Inflammatory macrophage treated with lipopolysaccharide for 4 hours (primary cell): Measurements from ENCODE around the gene ALDH3A1.
"Not testable (repeated sequence)": the region's sequence is repeated elsewhere in the genome, so short reads cannot be mapped to it uniquely, and the experiment has no call there.

Source experiments
- DNase-seq: peaks from one replicate; pipeline ENCODE4 v3.0.0-alpha.2; 2020

Gene ALDH3A1

DNA sequence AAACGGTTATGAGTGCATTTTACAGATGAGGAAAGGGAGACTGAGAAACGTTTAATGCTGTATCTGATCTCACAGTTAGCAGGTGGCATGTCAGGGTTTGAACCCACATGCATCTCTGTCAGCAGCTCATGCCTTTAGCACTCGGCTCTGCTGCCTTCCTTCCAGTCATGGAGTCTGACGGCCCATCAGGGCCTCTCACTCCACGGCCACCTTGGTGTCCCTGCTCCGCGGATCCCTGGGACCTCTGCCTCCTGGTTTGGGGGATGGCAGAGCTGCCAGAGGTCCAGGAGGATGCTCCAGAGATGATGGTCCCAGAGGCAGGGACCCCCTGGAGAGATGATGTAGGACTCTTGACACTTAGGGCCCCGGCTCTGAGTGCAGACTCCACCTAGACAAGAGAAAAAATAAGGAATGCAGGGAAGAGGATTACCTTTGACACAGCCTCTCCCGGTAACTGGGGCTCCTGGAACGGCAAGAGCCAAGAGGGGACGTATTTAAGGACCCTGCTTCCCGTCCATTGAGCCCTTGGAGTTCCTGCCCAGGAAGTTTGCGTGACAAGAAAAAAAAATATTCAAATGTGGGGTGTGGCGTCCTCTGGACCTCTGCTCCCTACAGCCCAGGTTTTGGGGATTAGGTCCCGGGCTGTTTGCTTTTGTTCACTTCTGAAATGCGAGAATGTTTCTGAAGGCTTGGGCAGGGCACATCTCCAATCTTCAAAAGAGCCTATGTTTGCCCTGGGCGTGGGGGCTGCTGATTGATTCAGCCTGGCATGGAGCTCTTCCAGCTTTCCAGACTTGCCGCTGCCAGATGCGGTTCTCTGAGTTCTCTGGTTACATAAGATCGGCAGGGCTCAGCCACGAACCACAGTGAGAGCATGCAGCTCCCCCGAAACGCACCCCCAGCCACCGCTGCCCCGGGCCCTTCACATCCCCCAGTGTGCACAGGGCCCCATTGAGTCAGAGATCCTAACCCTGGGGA is at the start of gene ALDH3A1:
ALDH3A1 (minus strand) TSS at position 470 of the 978 bp plus-strand sequence. CDS start 3,169 bp downstream, outside the sequence.
- DNase-seq, result no peak

DNA sequence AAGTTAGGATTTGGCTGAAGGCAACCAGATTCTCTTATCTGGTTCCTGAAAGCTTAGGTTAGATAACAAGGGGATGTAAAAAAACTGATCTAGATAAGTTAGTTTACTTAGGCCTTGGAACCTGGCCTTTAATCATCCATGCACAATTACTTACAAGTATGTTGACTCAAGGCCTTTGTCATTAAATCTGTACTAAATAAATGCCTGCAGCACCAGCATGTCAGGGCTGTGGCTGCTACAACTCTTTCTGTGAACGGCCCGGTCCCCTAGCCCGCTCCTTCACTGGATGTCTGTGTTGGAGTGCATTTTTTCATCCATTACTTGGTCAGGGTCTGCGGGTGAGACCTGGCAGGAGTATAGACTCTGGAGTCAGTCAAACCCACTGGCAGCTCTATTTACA is 48.4 kb upstream of the ALDH3A1 start:
- DNase-seq, result no peak

DNA sequence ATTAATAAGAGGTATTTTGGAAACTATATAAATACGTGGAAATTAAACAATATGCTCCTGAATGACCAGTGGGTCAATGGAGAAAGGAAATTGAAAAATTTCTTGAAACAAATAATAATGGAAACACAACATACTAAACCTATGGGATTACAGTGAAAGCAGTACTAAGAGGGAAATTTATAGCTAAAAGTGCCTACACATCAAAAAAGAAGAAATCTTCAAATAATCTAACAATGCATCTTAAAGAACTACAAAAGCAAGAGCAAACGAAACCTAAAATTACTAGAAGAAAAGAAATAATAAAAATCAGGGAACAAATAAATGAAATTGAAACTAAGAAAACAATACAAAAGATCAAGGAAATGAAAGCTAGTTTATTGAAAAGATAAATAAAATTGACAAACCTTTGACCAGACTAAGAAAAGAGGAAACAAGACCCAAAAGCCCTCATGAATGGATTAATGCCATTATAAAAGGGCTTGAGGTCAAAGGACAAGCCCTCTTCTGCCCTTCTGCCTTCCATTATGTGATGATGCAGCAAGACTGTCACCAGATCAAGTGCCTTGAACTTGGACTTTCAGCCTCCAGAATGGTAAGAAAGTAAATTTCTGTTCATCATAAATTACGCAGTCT is 43.9 kb upstream of the ALDH3A1 start:
- peak; percentile 60 for DNase-seq

DNA sequence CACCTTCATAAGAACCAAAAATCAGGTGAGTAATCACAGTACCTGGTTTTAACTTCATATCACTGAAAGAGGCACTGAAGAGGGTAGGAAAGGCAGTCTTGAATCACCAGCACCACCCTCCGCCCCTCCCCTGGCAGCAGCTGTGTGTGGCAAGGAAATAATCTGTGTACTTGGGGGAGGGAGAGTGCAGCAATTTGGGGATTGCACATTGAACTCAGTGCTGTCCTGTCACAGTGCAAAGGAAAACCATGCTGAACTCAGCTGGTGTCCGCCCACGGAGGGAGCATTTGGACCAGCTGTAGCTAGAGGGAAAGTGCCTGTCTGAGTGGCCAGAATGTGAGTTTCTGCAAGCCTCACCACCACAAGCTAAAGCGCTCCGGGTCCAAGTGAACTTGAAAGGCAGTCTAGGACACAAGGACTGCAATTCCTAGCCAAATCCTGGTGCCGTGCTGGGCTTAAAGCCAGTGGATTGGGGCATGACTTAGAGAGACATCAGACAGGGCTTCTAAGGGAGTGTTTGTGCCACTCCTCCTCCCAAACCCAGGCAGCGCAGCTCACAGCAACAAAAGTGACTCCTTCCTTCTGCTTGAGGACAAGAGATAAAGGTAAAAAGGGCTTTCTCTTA is 39.7 kb upstream of the ALDH3A1 start:
- DNase-seq, result peak; percentile 62

DNA sequence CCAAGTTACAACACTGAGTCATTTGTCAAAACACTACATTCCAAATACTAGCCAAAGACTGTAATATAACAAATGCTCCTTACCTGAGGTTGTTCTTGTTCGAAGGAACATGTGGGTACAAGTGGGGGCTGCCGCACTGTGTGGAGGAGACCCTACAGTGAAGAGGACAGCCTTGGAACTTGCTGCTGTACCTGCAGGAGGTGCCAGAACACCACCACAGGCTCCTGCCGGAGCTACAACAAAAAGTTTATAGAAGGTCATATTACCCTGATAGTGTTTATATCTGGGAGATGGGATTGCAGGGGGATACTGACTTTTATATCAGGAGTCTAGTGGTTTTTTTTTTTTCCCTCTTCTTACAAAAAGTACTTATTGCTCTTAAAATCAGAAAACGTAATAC is 37.8 kb upstream of the ALDH3A1 start:
- DNase-seq, result no peak

DNA sequence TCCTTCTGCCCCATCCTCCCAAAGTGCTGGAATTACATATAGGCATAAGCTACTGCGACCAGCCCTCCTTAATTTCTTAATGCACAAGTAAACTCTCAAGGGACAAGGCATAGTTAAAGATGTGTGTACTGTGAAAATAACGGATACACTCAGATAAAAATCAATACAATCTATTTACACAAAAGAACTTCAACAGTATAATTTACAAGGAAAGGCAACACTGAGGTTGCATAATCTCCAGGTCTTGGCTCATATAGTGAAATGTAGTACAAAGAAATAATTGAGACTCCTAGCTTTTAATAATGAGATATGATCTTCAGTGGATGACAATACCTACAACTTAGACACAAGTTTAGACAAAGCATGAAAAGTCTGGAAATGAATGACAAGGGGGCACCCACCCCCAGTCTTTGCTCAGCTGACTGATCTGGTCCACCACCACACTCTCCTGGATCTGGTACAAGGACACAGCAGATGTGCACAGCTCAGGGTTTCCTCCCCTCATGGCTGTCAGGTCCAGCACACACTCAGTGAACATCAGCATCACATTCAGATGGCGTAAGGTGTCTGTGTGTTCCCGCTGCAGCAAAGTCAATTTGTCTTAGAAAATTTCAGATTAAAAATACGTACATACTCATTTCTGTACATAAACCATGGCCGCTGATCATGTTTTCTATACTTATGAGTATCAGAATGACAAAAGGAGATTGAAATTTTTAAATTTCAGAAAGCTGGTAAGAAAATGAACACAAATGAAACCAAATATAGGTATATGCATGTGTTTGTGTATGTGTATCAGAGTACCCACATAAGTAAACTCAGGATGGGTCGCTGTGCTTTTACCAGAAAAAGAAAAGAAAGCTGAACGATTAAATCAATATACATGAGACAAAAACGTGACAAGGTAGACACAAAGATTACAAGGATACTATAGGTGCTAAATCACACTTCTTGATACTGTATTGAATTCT is 33.7 kb upstream of the ALDH3A1 start:
- DNase-seq, result no peak

DNA sequence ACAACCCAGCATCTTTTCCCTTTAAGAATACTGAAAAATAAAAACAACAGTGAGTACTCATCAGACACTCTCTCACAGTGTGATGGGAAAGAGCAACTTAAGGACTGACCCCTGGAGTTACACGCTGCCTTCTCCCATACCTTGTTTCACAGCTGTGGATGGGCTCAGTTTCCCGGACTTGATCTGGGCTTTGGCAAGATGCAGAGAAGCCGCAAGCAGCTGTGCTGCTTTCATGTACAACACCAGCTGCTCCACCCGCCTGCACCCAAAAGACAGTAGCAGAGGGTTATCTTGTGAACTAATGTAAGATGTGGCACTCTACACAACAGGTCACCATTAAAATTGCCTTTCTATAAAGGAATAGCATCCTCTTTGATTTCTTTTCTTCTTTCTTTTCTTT is 32.7 kb upstream of the ALDH3A1 start:
- DNase-seq, result no peak

DNA sequence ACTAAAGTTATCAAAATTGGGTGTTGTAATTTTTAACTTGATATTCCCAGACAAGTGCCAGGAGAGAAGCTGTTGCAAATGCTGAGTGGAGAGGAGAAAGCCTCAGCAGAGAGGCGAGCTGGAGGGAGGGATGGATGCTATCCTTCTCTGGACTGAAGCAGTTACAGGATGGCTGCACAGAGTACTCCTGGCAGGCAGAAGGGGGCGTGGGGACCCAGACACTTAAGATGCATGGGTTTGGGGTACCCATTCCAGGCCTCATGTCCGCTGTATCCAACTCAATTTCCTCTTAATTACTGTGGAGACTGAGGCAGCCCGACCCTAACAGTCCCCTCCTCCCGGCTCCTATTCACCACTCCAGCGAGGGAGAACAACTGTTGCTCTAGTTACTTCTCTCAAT is 25.4 kb upstream of the ALDH3A1 start:
- DNase-seq, result no peak

DNA sequence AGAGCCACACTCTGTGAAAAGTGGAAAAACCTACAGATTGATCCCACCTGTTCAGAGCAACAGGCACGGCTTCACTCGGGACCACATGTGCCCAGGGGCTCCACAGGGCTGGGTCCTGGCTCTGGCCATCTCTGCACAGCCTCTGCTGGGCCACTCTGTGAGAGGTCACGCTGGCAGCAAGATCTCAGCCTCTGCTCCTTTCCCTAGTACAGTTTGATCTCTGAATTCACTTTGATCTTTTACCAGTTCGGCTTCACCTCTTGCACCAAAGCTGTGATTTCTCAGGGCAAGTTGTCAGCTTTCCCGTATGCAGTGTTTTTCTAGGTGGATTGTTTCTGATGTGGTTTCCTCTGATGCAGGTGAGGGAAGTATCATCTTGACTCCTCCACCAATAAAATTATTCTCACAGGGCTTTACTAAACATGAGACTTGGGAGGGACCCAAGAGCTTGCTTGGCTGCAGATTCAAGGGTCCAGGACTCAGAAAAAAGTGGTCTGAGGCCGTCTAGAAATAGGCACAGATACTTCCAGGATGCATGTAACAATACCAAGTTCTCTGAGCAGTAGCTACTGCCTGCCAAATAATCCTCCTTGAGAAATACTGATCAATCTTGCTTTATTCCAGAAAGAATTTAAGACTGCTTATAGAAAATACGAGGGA is 24.0 kb upstream of the ALDH3A1 start:
- no peak for DNase-seq

DNA sequence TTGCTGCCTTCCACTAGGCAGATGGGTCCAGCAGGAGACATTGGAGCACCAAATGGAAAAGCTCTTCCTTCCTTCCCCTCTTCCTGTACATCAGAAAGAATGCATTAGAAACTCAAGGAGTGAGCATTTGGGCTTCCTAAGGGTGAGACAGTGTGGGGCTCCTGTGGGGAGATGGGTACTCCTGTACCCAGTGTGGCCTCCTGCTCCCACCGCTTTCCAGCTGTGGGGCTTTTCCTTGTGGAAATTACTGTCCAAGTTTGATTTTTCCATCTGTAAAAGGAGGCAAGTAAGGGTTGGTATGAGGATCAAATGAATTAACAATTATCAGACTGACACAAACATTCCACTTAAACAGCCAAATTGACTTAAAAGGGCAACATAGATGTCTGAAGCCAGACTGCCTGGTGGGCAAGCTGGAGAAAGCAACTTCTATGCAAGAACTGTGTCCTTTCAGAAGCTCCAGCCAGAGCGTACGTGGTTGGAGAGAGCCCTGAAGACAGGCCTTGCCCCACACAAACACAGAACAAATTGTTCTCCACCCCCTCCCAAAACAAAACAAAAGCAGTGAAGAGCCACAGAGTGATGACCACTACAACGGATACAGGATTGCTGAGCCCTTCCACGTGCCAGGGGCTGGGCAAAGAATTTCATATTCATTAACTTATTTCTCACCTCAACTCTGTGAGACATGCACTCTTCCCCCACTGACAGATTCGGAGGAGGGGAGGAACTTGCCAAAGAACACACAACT is 23.1 kb upstream of the ALDH3A1 start:
- no peak for DNase-seq

DNA sequence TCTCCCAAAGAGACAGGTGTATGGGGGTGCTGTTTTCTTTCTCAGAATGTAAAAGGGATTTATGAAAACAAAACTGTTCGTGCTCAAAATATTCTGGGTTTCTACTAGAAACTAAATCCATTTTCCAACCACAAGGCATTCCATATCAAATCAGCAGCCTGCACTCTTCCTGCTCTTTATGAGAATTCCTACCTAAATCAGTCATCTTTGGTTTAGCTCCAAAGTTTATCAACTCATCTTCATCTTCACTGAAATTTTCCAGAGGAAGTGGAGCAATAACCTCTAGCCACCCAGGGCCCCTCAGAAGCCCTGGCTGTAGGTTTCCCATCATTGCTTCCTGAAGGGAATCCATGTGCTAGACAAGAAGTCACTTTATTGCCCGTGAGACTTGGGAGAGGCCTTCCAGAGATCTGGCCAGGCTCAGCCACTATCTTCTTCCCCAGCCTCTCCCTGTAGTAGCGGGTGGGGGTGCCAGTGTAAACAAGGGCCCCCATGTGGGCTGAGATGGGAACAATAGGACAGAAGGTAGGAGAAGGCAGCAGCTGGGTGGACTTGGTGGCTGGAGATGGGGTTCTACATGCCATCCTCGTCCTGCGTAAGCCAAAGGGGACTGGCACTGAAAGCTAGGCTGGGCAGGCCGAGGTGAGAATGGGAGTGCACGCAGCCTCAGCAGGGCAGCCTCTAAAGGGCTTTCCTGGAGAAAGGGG is 22.0 kb upstream of the ALDH3A1 start:
- no peak for DNase-seq

DNA sequence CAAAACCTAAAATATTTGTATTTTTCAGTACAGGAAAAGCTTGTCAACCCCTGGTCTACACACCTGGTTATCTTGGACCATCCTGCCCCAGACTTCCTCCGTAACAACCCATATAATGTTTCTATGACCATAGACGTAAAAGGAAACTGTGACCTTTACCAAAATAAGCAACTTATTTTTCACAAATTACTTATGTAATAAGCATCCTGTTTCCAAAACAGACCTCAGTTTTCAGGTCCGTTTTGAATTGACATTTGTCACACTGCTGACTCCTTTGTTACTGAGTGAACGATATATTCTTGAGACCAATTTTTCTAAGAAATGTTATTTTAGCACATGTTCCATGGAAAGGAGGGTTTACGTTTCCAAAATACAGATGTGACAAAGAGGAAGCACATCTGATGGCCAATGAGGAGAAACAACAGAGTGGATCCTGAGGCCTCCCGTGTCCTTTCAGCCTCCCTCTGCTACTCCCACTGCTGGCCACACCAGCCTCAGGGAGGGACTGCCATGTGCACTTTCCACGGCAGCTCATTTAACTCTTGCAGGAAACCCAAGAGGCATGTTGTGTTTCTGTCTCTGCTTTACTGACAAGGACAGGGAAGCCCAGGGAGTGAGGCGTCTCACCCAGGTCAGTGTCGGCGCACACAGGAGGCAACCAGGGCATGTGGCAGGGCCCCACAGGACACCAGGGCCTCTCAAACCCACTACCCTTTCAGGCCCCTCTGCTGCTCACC is 20.1 kb upstream of the ALDH3A1 start:
- no peak for DNase-seq

DNA sequence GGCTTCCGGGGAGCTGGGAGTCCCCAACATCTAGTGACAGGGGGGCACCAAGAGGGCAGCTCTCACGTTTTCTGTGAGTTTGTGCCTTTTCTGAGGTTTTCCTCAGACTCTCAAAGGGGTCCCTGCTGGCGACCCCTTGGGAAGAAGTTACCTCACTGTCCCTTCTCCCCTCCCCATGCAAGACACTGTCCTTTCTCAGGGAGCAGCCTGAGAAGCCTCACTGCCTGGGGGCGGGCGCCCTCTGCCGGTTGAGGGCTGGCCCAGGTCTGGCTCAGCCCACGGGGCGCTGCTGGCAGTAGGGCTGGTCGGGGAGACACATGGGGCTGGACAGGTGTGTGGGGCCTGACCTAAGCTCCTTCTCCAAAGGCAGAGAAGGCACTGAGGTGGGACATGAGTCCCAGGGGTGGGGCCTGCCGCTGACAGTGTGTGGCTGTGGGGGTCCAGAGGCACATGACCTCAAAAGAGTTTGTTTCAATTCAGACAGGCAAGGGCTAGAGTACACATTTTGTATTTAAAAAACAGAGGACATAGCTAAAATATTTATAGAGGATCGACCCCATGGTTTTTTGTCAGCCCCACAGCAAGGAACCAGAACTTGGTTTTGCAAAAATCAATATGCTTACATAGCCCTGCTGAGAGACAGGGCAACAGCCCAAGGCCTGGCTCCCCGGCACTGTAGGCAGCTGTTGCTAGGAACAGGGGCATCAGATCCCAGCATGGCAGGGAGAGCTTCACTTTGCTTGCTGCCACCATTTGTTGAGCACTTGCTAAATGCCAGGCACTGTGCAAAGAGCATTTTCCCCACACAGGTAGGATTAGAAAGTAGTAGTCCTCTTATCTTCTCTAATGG is 18.5 kb upstream of the ALDH3A1 start:
- DNase-seq, result peak; percentile 65

DNA sequence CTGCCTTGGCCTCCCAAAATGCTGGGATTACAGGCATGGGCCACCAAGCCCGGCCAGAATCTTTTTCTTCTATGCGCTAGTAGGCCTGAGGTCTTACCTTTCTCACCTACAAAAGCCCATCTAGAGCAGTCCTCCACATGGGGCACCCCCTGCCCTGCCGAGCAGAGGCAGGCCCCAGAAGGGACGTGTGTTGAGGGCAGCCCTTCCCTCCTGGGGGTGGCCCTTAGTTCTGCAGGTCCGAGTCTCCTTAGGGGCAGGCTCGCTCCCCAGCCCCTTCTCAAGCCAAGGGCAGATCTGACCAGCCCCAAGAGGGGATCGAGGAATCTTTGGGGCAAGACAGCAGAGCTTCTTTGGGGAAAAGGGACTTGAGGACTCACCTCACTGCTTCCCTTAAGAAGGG is 17.9 kb upstream of the ALDH3A1 start:
- no peak for DNase-seq

DNA sequence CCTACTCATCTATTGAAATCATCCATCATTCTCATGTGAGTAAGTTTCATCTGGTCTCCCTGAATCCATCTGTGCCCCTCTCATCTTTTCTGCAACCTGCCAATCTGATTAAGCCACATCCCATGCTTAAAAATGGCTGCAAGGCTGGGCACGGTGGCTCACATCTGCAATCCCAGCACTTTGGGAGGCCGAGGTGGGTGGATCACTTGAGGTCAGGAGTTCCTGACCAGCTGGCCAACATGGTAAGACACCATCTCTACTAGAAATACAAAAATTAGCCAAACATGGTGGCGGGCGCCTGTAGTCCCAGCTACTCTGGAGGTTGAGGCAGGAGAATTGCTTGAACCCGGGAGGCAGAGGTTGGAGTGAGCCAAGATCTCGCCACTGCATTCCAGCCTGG is 15.9 kb upstream of the ALDH3A1 start:
- DNase-seq, result not testable (repeated sequence)

DNA sequence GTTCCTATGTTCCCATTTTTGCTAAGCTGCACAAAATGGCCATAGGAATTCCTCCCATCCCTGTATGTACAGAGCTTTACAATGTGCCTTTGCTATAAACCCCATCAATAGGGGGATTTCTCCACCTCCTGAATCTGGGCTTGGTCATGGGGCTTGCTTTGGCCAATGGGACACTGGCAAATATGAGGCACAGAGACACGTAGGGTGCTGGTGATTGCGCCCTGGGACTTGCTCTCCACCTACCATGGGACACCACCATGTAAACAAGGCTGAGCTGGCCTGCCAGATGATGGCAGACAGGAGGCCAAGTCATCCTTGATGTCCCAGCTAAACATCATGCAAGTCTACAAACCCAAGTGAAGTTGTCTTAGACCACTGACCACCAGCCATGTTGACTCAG is 15.3 kb upstream of the ALDH3A1 start:
- DNase-seq, result no peak

DNA sequence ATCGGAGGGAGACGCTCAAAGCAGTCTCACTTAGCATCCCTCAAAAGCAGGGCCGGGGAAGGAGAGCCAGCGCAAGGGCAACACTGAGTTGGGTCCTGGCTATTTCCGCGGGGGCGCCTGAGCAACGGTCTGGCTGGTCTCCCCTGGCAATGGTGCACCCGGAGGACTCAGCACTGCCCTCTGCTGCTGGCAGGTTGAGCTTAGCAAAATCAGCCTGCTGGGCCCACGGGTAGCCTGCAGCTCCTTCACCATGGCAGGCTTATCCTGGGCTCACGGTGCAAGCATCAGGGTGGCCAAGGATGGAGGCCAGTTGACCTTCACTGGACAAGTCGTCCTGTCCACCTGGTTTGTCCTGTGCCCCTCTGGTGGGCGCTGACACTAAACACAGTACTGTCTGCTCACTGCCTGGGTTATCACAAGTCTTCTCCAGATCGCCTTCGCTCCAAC is 14.4 kb upstream of the ALDH3A1 start:
- peak; percentile 54 for DNase-seq

DNA sequence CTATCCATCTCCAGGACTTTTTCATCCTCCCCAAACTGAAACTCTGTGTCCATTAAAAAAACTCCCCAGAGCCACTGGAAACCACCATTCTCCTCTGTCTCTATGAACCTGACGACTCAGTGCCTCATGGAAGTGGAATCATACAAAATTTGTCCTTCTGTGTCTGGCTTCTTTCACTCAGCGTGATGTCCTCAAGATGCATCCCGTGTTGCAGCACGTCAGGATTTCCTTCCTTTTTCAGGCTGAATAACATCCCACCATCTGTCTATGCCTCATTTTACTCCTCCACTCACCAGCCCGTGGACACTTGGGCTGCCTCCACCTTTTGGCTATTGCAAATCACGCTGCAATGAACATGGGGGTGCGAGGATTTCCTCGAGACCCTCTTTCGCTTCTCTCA is 12.6 kb upstream of the ALDH3A1 start:
- peak; percentile 89 for DNase-seq
